Cardiac atrium fibroblast (primary cell): Measurements from ENCODE around the gene FAM234B. TPM values are rescaled to one million over a fixed set of nuclear protein-coding genes. Genes with fewer than 3 reads are reported as not detected.

Source experiments
- total RNA-seq: library from RNA; depleted of rRNA; stranded (reverse); fragments of >200 nt; gene quantifications from 2 replicates; pipeline ENCODE4 v1.2.3, GENCODE V29; 2015

Gene FAM234B, protein sequence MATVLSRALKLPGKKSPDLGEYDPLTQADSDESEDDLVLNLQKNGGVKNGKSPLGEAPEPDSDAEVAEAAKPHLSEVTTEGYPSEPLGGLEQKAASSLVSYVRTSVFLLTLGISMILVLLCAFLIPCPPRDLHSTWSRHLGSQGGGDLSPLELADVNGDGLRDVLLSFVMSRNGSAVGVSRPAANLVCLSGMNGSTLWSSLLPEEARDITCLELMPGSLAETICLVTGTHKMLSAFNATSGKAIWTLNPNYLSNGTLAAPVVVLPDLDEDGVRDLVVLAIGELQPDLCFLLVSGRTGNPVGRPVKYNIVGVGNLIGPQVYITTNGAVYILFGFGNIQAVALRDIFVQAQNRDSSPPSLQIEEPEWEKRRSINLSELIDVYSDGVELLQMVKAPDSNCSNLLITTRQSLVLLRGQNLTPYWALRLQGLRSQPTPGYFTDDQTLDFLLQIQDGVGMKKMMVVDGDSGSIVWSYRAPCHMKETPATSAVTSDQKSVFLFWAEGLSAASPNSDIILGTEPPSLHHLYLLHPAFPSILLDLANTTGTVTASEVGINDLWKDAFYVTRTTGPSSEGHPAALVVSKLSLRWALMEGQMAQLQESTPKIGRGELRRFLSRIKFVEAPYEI
- 7.2 and 7.5 TPM in 2 replicates for total RNA-seq

DNA sequence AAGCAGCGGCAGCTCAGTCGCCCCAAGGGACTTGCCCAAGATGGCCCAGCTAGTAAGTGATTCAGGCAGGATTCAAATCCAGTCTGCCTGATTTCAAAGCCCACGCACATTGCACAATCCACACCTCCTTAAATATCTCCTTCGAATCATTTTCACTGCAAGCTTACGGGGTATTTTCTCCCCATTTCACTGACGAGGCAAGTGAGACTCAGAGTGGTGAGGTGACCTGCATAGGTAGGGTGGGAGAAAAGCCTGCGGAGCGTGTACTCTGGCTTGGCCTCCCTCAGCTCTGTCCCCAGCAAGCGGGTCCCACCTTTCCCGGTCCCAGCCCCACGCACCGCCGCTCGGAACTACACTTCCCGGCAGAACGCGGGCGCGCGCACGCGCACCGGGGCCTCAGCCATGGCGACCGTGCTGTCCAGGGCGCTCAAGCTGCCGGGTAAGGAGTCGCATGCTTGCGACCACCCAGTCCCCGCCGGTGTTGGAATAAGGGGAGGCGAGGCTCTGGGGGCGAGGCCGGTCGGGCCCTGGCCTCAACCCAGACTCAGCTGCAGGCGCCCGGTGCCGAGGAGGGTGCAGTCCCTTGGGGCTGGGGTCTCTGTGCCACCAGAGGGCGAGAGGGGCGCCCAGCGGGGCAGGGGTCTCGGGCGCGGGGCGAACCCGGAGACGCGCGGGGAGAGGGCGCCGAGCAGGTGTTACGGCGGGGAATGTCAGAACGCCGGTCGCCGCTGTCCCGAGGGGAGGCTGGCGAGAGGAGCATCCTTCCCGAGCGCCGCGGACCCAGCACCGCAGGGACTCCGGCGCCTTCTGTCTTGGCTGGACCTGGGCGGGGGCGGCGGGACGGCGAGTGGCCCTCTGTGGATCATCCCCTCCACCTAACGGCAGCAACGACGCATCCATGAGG lies at the start of gene FAM234B:
Gene FAM234B, plus strand, starts transcription at position 380 of the 904 bp plus-strand sequence. Its CDS starts 23 bp downstream, at position 403.

DNA sequence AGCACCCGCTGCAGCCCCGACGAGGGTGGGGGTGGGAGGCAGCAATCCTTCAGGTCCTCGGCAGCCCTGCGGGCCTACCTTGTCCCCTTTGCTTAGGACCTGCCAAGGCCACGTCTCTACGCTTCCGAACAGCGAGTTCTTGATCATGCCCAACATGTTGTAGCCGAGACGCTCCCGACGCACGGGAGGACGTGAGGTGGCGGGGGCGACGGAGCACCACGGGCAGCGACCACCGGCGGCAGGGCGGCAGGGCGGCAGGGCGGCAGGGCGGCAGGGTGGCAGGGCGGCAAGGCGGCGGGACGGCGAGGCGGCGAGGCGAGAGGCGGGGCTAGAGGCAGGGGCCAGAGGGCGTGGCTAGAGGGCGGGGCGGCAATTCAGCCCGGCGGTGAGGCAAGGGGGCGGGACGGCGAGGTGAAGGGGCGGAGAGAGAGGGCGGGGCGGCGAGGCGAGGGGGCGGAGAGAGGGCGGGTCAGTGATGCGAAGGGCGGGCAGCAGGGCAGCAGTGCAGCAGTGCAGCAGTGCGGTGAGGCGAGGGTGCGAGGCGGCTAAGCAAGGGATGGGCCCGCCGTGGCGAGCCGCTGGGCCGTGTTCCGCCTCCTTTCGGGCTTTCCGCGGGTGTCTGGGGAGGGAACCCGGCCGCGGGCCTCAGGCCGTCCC lies 44.1 kb upstream of the FAM234B start, which contains the start of gene HEBP1:
Gene HEBP1, minus strand, starts transcription at position 307 of the 657 bp plus-strand sequence. Its CDS starts 151 bp downstream, at position 156.

DNA sequence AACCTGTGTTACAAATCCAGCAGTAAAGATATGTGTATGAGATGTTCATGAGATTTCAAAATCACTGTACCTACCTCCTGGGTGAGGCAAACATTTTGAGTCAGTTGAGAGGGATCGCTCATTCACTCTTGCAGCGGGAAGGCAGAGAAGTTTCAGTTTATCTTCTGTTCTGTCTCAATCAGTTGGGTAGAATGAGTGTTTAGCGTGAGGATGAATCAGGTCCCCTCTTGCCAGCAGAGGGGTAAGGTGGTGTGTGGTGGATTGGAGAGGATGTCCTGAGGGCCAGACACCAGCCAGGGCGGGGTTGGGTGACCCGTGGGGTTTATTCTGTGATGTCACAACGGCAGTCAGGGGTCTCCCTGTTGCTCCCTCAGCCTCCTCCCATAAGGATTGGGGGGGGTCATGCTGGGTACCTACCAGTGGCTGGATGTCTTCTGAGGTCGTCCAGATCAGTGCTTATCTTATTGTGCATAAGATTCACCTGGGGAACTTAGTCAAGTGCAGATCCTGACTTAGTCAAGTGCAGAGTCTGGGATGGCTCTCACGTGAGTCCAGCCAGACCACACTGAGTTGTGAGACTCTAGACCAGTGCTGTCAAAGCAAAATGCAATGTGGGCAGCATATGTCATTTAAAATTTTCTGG lies 59.3 kb downstream of the FAM234B start, which contains the start of gene GSG1:
Gene GSG1, minus strand, starts transcription at position 277 of the 643 bp plus-strand sequence. Its CDS starts 155 bp downstream, at position 122.

Other genes starting within 250 kb of the FAM234B start
- 48.2 and 73.9 TPM in 2 replicates for gene DDX47, start 231.0 kb upstream of the FAM234B start, total RNA-seq
- gene GPRC5A, start 152.8 kb upstream of the FAM234B start, total RNA-seq: 20.3 and 20.9 TPM in 2 replicates
- not detected in 2 replicates for gene GPRC5D, start 92.2 kb upstream of the FAM234B start, total RNA-seq
- gene HEBP1, start 44.1 kb upstream of the FAM234B start, total RNA-seq: 15.9 and 39.2 TPM in 2 replicates
- gene GSG1, start 59.3 kb downstream of the FAM234B start, total RNA-seq: 1.1 and 4.5 TPM in 2 replicates
- gene EMP1, start 152.3 kb downstream of the FAM234B start, total RNA-seq: 548 and 646 TPM in 2 replicates